Lung microvascular endothelial cell (primary cell): ENCODE measurements around the gene TUBA8. TPM values are rescaled to one million over a fixed set of nuclear protein-coding genes. Genes with fewer than 3 reads are reported as not detected.
"Not testable (repeated sequence)": the region's sequence is repeated elsewhere in the genome, so short reads cannot be mapped to it uniquely, and the experiment has no call there.

Source experiments
- DNase-seq, 2 donors: peaks; one replicate each; pipeline versions ENCODE4 v3.0.0 to v3.0.0-alpha.2; 2010; ENCODE audit warnings: low read depth in 2 of 2
- total RNA-seq: library from RNA; depleted of rRNA; stranded (reverse); fragments of >200 nt; gene quantifications from 2 replicates; pipeline ENCODE4 v1.2.1, GENCODE V29; 2014

TUBA8 gene
- 0.20 and 0.65 TPM in 2 replicates for total RNA-seq

GRCh38 chr22:18110194-18110953, at the start of gene TUBA8:
Gene TUBA8 (plus strand): TSS chr22:18110809. CDS start chr22:18110866, 57 bp downstream.
- DNase-seq, result peak; percentile 39 to 45

GRCh38 chr22:18062421-18062820, 48.2 kb upstream of the TUBA8 start:
- no peak for DNase-seq

- DNase-seq, result no peak
Measured at GRCh38 chr22:18063306-18063705, 47.3 kb upstream of the TUBA8 start.

- DNase-seq, result not testable (repeated sequence)
Measured at GRCh38 chr22:18063715-18064114, 46.9 kb upstream of the TUBA8 start.

- DNase-seq, result no peak
Measured at GRCh38 chr22:18064636-18065035, 46.0 kb upstream of the TUBA8 start.

- DNase-seq, result no peak
Measured at GRCh38 chr22:18065256-18065655, 45.4 kb upstream of the TUBA8 start.

GRCh38 chr22:18066181-18066859, 44.3 kb upstream of the TUBA8 start:
- DNase-seq, result no peak

- no peak for DNase-seq
Measured at GRCh38 chr22:18067121-18067520, 43.5 kb upstream of the TUBA8 start.

GRCh38 chr22:18067548-18068341, 42.9 kb upstream of the TUBA8 start:
- no peak for DNase-seq

GRCh38 chr22:18068381-18068988, 42.1 kb upstream of the TUBA8 start:
- DNase-seq, result no peak

- DNase-seq, result no peak
Measured at GRCh38 chr22:18069041-18069440, 41.6 kb upstream of the TUBA8 start.

- no peak for DNase-seq
Measured at GRCh38 chr22:18070041-18070440, 40.6 kb upstream of the TUBA8 start.

GRCh38 chr22:18070556-18071306, 39.9 kb upstream of the TUBA8 start:
- DNase-seq, result no peak

GRCh38 chr22:18071307-18071967, 39.2 kb upstream of the TUBA8 start:
- DNase-seq, result not testable (repeated sequence)

- no peak for DNase-seq
Measured at GRCh38 chr22:18071968-18072310, 38.7 kb upstream of the TUBA8 start.

GRCh38 chr22:18073467-18073866, 37.1 kb upstream of the TUBA8 start:
- no peak for DNase-seq

GRCh38 chr22:18073927-18074326, 36.7 kb upstream of the TUBA8 start:
- DNase-seq, result not testable (repeated sequence)

- DNase-seq, result no peak
Measured at GRCh38 chr22:18075101-18075719, 35.4 kb upstream of the TUBA8 start.

GRCh38 chr22:18075720-18076497, 34.7 kb upstream of the TUBA8 start:
- peak; percentile 88 to 90 for DNase-seq
